OCI-LY3 (cell line): Measurements from ENCODE around the gene SPEF1.

Experiments used
- H2AFZ ChIP-seq: fragments of 200-600, 300-600 bp; shearing (Covaris generic); 2 replicates; pipeline ENCODE4 v1.6.0; 2014; ENCODE audit warnings: antibody characterized with exemption, low read depth, low read length
- H3K27ac ChIP-seq: fragments of 200-600, 300-600 bp; sonication (generic); 2 replicates; pipeline ENCODE4 v1.5.1; 2014; ENCODE audit warnings: mild to moderate bottlenecking, low read length, moderate library complexity, mixed read lengths
- H3K27me3 ChIP-seq: fragments of 200-600, 300-600 bp; sonication (generic); 2 replicates; pipeline ENCODE4 v1.6.1; 2014; ENCODE audit warnings: low read depth, low read length, mixed read lengths
- H3K36me3 ChIP-seq: fragments of 200-600, 300-600 bp; sonication (generic); replicated peaks from 2 replicates; pipeline ENCODE3; 2014; ENCODE audit warnings: low read depth, low read length, mixed read lengths
- H3K4me1 ChIP-seq: fragments of 300-600, 200-600 bp; sonication (generic); 2 replicates; pipeline ENCODE4 v1.6.1; 2014; ENCODE audit warnings: low read length, mixed read lengths
- H3K4me2 ChIP-seq: fragments of 200-600, 300-600 bp; sonication (generic); 2 replicates; pipeline ENCODE4 v1.6.1; 2014; ENCODE audit warnings: low read length, mixed read lengths
- H3K4me3 ChIP-seq: fragments of 300-600, 200-600 bp; sonication (generic); 2 replicates; pipeline ENCODE4 v1.5.1; 2014; ENCODE audit warnings: antibody characterized with exemption, mild to moderate bottlenecking, low read length, moderate library complexity
- H3K79me2 ChIP-seq: fragments of 300-600, 200-600 bp; shearing (Covaris generic); 2 replicates; pipeline ENCODE4 v1.6.1; 2014; ENCODE audit warnings: mild to moderate bottlenecking, low read length, mixed read lengths
- H3K9ac ChIP-seq: fragments of 300-600, 200-600 bp; shearing (Covaris generic); 2 replicates; pipeline ENCODE4 v1.6.0; 2014; ENCODE audit warnings: mild to moderate bottlenecking, low read length, moderate library complexity
- H3K9me3 ChIP-seq: fragments of 200-600, 300-600 bp; shearing (Covaris generic); 2 replicates; pipeline ENCODE4 v1.6.1; 2014; ENCODE audit warnings: low read length, mixed read lengths; ENCODE audit not compliant: insufficient read depth
- H4K20me1 ChIP-seq: fragments of 200-600, 300-600 bp; sonication (generic); 2 replicates; pipeline ENCODE4 v1.6.1; 2016; ENCODE audit warnings: low read length, mixed read lengths; ENCODE audit not compliant: insufficient read depth
- EZH2phosphoT487 ChIP-seq: fragments of 200-600 bp; shearing (Covaris generic); IDR thresholded peaks from 2 replicates; pipeline ENCODE4 v1.6.1; 2018; ENCODE audit warnings: antibody characterized with exemption, mixed run types, low read depth
- TF ChIP-seq, protein P1 (sequence below): fragments of 200-600, 300-600 bp; sonication (generic); IDR thresholded peaks from 2 replicates; pipeline ENCODE4 v1.5.1; 2014; ENCODE audit warnings: antibody characterized with exemption, low read length, low read depth

Gene SPEF1

DNA sequence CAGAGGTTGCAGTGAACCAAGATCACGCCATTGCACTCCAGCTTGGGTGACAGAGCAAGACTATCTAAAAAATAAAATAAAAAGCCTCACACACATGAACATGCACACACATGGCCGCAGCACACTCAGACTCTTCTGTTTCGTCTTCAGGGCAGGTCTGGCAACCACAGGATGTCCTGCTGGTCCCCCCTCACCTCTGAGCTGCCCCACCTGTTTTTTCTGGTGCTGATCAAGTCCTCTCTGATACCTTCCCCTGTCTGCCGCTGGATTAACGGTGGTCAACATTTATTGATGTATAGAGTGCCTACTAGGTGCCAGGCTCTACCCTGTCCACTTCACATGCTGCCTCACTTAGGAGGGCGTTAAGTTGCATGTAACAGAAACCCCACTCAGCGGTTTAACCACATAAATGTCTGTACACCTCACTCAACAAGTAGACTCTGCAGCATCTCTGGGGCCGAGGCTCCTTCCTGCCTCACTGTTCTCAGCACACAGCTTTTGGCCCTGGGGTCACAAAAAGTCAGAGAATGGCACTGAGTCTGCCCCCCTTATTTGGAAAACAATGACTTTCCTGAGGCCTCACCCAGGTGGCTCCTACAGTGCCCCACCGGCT, 34.6 kb upstream of the SPEF1 start:
- no peak overlapping the region for H3K4me2 ChIP-seq
- H2AFZ ChIP-seq, result no peak overlapping the region
- H3K9me3 ChIP-seq, result no peaks in the 10 kb centered on the region
- no peak overlapping the region for H3K9ac ChIP-seq
- no peak overlapping the region for H3K4me3 ChIP-seq
- H3K27me3 ChIP-seq, result peaks cover 9% of the 10 kb centered on the region; the same call in 1 of the 2 replicates
- H3K4me1 ChIP-seq, result peaks cover 10% of the 10 kb centered on the region
- H3K79me2 ChIP-seq, result no peaks in the 10 kb centered on the region
- no peaks in the 10 kb centered on the region for H4K20me1 ChIP-seq
- H3K27ac ChIP-seq, result no peak overlapping the region
- no peaks in the 10 kb centered on the region for H3K36me3 ChIP-seq
- TF ChIP-seq, protein P1, sequence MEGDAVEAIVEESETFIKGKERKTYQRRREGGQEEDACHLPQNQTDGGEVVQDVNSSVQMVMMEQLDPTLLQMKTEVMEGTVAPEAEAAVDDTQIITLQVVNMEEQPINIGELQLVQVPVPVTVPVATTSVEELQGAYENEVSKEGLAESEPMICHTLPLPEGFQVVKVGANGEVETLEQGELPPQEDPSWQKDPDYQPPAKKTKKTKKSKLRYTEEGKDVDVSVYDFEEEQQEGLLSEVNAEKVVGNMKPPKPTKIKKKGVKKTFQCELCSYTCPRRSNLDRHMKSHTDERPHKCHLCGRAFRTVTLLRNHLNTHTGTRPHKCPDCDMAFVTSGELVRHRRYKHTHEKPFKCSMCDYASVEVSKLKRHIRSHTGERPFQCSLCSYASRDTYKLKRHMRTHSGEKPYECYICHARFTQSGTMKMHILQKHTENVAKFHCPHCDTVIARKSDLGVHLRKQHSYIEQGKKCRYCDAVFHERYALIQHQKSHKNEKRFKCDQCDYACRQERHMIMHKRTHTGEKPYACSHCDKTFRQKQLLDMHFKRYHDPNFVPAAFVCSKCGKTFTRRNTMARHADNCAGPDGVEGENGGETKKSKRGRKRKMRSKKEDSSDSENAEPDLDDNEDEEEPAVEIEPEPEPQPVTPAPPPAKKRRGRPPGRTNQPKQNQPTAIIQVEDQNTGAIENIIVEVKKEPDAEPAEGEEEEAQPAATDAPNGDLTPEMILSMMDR, result no peak
- no peak for TF ChIP-seq EZH2phosphoT487

- H2AFZ ChIP-seq, result no peak overlapping the region
- H3K4me3 ChIP-seq, result no peak overlapping the region
- no peaks in the 10 kb centered on the region for H3K36me3 ChIP-seq
- H3K79me2 ChIP-seq, result no peaks in the 10 kb centered on the region
- TF ChIP-seq, protein P1, result no peak
- TF ChIP-seq EZH2phosphoT487, result no peak
- H3K4me2 ChIP-seq, result no peak overlapping the region
- H3K27ac ChIP-seq, result no peak overlapping the region
- no peaks in the 10 kb centered on the region for H3K9me3 ChIP-seq
- peaks cover 10% of the 10 kb centered on the region for H3K4me1 ChIP-seq
- H3K9ac ChIP-seq, result no peak overlapping the region
- no peaks in the 10 kb centered on the region for H4K20me1 ChIP-seq
- peaks cover 9% of the 10 kb centered on the region; the same call in 1 of the 2 replicates for H3K27me3 ChIP-seq
These were observed 33.8 kb upstream of the SPEF1 start for GRCh38 chr20:3814928-3815495.

- H3K27me3 ChIP-seq, result peaks cover 9% of the 10 kb centered on the region; the same call in 1 of the 2 replicates
- no peak overlapping the region for H3K4me3 ChIP-seq
- H3K4me2 ChIP-seq, result no peak overlapping the region
- no peaks in the 10 kb centered on the region for H3K79me2 ChIP-seq
- no peak overlapping the region for H3K27ac ChIP-seq
- no peaks in the 10 kb centered on the region for H3K9me3 ChIP-seq
- H3K36me3 ChIP-seq, result no peaks in the 10 kb centered on the region
- H2AFZ ChIP-seq, result no peak overlapping the region
- H3K4me1 ChIP-seq, result peaks cover 5% of the 10 kb centered on the region; the same call in 1 of the 2 replicates
- no peaks in the 10 kb centered on the region for H4K20me1 ChIP-seq
- TF ChIP-seq, protein P1, result no peak
- TF ChIP-seq EZH2phosphoT487, result no peak
- no peak overlapping the region for H3K9ac ChIP-seq
These were observed 32.8 kb upstream of the SPEF1 start for GRCh38 chr20:3813848-3814581.
